ENCODE results near the gene FGF4.

FGF4 gene

DNA sequence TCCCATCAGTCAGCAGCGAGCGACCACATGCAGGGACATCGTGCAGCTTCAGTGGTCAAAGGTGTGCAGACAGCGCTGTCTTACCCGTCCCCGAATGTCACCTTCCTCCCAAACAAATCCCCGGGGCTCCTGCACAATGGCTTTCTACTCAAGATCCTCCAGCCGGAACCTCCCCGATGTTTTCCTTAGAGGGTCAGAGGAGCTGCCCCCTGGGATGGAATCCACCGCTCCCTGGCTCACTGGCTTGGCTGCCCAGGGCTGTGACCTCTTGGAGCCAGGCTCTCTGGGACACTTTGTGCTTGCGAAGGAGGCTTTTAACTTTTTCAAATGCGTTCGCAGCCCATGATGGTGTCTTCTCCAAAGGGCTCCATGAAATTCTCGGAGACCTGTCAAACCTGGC lies 54.0 kb downstream of the FGF4 start:
- no peak for DNase-seq

Data from NCI-H226 (cell line).